HG02642 (cell line): ENCODE results near the gene SBF2.
"Not testable (repeated sequence)": the region's sequence is repeated elsewhere in the genome, so short reads cannot be mapped to it uniquely, and the experiment has no call there.

Experiments
- ATAC-seq: cut with Tn5 transposase; IDR thresholded peaks from one replicate; pipeline ENCODE4 v1.9.1; 2021; ENCODE audit warnings: mild to moderate bottlenecking; ENCODE audit not compliant: unreplicated experiment, poor library complexity

Gene SBF2

DNA sequence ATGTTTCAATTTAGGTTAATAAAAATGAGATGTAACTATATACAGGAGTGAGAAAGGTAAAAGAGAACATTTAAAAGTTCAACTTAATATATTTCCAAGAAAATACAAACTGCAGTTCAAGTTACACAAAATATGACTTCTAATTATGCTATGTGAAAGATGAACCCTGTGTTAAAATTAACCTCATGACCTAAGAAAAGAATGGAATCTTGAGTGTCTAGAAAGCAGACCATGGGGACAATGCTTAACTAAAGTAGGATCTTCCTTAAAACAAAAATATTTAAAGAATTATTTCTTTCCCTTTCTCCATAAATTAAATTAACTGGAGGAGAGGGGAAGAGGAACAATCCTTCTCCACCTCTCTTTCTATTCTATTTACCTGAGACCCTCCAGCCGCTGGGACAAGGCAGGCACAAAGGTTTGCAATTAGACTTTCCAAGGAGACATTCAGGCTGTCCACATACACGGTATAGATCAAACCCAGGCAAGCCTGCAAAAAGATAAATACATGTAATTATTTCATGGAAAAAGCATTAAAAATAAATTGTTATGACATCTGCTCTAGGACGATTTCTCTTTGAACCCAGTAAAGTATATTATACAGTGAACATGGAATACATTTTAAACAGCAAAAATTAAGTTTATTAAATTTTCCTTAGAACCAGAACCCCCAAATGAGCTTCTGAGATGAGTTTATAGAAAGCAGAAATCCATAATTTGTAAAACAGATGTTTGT is 264.5 kb downstream of the SBF2 start:
- no peak for ATAC-seq

- no peak for ATAC-seq
Observed at GRCh38 chr11:10026514-10026913, 267.5 kb downstream of the SBF2 start.

GRCh38 chr11:10023212-10023611 is 270.8 kb downstream of the SBF2 start:
- no peak for ATAC-seq

GRCh38 chr11:10022764-10023163 is 271.3 kb downstream of the SBF2 start:
- ATAC-seq, result no peak

DNA sequence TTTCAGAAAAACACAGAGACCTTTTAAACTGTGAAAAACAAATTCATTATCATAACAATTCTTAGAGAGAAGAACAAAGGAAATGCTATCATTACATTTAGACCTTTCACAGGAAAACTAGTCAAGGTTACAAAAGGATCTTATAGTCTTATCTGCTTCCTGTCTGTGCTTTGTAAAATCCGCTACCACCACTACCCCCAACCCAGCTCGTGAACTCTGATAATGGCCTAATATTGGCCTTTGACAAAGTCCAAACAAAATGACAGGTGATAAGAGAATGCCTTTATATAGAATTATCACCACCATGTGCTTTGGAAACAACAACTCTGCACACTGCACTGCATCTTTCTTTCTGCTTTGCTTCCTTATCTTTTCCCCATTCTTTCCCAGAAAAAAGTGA is 272.5 kb downstream of the SBF2 start:
- no peak for ATAC-seq

- no peak for ATAC-seq
Observed at GRCh38 chr11:10019906-10020682, 273.9 kb downstream of the SBF2 start.

- no peak for ATAC-seq
Observed at GRCh38 chr11:10017911-10018310, 276.1 kb downstream of the SBF2 start.

- no peak for ATAC-seq
Observed at GRCh38 chr11:10017050-10017449, 277.0 kb downstream of the SBF2 start.

DNA sequence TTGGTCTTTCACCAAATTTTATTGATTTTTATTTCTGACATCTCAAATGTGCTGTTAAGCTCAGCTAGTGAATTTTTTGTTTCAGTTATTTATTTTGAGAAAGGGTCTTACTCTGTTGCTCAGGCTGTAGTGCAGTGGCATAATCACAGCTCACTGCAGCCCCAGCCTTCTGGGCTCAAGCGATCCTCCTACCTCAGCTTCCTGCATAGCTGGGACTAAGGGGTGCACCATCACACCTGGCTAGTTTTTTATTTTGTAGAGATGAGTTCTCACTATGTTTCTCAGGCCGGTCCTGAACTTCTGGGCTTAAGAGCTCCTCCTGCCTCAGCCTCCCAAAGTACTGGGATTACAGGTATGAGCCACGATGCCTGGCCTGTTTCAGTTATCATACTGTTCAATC is 282.0 kb downstream of the SBF2 start:
- ATAC-seq, result no peak

DNA sequence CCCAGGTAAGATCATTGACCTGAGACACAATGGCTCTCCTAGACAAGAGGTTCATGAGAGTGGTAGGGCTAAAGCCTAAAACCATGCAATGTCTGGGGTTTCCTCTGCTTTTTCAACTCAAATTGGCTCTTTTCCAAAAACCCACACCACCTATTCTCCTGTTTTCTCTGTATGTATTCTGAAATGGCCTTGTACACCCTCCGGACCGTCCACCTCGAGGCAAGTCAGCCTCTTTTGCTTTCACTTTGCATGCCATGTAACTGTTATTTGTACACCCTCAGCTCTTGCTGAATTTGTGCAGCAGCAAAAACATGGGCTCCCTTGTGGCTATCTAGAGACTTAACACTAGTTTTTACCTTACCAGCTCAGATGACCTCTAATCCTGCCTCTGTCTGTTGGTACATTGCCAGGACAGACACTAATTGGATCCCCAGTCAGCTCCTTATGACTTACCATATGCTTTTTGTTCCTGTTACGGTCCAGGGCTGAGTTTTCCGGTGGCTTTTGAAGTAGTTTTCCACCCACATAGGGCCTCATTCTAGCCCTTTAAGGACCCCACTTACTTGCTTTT is 288.0 kb downstream of the SBF2 start:
- no peak for ATAC-seq

DNA sequence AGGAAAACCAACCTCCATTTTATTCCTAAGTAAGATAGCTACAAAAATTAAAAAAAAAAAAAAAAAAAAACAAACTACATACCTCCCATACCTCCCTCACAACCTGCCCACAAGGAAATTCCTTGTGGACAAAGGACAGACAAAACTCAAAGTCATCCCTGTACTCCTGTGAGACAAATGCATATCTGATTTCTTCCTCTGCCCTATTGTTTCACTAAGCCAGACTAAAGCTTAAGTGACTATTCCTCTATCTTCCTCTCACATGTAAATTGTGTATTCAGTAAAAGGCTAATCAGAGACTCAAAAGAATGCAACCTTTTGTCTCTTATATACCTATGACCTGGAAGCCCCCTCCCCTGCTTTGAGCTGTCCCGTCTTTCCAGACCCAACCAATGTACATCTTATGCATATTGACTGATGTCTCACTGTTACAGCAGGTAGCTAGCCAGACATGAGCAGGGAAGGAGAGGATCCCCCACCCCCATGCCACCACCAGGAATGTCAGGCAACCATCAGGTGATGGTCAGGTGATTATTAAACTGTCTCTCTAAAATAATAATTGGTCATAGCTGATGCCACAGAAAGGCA is 289.4 kb downstream of the SBF2 start:
- no peak for ATAC-seq

DNA sequence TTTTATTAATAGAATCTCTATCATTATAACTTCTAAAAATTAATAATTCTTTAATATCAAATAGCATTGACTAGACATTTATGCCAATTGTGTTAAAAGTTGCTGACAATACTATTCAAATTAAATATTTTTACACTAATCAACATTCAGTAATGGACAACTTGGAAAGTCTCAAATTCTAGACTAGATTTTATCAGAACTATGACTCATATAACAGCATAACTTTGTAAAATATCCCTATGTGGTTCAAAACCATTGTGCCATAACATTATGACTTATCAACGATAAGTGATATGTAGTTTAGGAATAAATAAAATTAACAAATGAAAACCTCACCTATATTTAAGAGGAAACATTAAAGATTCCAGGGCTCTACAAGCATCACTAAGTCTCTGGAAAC is 291.8 kb downstream of the SBF2 start:
- no peak for ATAC-seq

DNA sequence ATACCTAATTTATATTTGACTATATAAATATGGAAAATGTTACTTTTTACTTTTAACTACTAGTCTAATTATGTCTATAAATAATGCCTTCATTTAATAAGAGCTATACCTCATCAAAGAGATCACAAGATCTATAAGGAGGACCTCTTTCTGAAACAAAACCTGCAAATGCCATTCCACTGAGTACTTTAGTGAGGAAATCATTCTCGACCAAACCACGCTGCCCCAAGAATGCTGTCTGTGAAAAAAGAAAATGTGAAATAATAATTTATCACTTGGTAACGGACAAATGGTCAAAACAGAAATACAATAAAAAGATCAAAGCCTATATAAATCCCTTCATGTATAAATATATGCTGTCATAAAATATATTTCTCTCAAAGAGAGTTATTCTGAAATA is 301.7 kb downstream of the SBF2 start:
- ATAC-seq, result no peak

DNA sequence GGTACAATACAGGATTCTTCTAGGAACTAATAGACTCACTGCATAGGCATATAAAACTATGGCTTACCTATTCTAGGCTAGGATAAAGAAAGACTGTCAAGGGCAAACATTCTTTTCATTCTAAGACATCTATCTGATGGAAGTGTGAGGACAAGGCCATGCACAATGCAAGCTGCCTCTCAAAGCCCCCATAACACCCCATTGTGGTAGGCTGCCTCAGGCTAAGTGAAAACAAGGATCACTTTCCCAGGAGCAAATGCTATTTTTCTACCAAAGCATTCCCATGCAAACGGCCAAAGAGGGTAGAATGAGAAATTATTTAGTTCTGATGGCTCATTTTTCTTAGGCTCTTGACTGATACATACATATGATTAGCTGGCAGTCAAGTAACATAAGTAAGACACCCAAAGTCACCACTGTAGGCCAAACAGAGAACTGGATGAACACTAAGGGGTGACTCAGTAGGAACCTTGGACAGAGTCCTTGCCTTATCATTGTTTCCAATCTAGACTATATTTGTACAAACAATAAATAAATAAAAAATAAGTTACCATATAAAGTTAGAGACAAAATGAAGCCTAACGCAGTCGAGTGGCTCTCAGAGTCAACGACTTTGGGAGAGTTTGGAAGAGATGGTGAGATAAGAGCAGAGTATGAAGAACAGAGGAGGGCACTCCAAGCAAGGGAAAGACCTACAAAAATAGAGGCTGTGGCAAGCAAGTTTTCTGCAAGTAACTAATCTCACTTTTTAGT is 303.6 kb downstream of the SBF2 start:
- no peak for ATAC-seq

GRCh38 chr11:9987303-9987702 is 306.7 kb downstream of the SBF2 start:
- ATAC-seq, result not testable (repeated sequence)

GRCh38 chr11:9982796-9983579 is 311.0 kb downstream of the SBF2 start:
- no peak for ATAC-seq

GRCh38 chr11:9982127-9982795 is 311.8 kb downstream of the SBF2 start:
- no peak for ATAC-seq

DNA sequence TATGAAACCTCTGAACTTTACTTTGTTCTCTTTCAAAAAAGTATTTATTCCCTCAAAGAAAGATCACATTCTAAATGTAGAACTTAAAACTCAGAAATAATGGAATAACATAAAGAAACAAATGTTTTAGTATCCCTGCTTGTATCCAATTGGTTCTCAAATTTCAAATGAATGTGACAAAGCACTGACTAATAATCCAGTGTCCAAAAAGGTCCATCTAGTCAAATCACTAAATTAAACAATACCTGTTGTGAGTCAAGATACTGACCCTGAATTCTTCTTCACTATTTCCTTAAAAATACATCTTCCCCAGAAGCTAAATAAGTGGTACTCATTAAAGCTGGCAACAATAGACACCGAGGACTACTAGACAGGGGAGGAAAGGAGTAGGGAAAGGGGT is 313.1 kb downstream of the SBF2 start:
- no peak for ATAC-seq

GRCh38 chr11:9977554-9977953 is 316.5 kb downstream of the SBF2 start:
- no peak for ATAC-seq
